Measurements from ENCODE around the gene AZIN2. TPM values are rescaled to one million over a fixed set of nuclear protein-coding genes. Genes with fewer than 3 reads are reported as not detected.

Gene AZIN2
- total RNA-seq, 1 experiment from 2014 or later = 2.4 TPM

DNA sequence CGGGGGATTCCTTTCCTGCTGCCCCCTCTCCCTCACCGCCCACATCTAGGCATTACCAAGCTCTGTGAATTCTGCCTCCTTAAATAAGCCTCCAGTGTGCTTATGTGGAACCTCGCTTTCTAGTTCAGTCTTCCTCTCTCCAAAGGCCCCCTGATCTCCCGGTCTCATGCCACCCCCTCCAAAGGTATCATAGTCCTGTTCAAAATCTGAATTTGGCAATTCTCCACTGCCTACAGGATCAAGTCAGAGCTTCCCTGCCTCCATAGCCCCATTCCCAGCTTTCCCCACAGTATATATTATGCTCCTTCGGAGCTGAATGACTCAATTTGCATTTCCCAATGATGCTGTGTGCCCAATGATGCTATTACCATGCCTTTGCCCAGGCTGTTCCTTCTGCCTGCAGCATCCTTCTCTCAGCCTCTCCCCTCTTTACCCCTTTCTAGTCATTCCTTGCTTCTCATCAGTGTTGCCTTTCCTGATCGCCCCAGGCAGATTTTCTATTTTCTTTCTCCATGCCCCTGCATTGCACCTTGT lies 1.7 kb downstream of the AZIN2 start:
- no peaks in the 10 kb centered on the region; the same call in 1 of the 2 replicates for H3K36me3 ChIP-seq (ENCODE audit: control insufficient read depth, insufficient read depth, low read length)
- CTCF ChIA-PET = interaction anchor here (0.6 kb wide), 1 partner anchor 745 kb away, joined by 6 read pairs; no protein-coding TSS in a partner anchor

DNA sequence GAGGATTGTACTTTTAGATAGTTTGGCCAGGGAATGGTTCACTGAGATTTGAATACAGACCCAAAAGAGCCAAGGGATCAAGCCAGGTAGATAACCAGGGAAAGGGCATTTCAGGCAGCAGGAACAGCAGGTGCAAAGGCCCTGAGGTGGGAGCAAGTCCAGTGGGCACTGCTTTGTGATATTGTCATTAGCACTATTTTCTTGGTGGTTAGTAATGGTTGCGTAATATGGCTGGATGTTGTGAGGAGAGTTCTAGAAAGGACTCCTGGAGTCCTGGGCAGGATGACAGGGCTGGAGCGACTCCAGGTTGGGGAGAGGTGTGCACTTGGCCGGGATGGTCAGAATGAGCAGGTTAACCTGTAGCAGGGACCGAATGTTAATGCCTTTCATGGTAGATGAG lies 4.4 kb downstream of the AZIN2 start:
- CTCF ChIA-PET = interaction anchor here (0.5 kb wide), 1 partner anchor 372 kb away, joined by 7 read pairs; no protein-coding TSS in a partner anchor
- POLR2A ChIA-PET = no interaction called here
- DNase-seq (ENCODE audit: low read depth, low spot score) (no peak), ATAC-seq (no peak)
- in situ Hi-C loops (cut with HindIII; ENCODE audit: low pct_unique_long_range_greater_than_20kb, low sequenced_read_pairs) (no loop called here), intact Hi-C loops (cut with micrococcal nuclease; ENCODE audit: unreplicated experiment) (loop anchor here (5.0 to 10.0 kb wide), 2 partner anchors 153 to 211 kb away; partner anchors contain the start of gene FNDC5)
- TF ChIP-seq POLR2AphosphoS5 (IDR thresholded peaks at IDR 0.05; ENCODE audit: low read depth, low read length) (no peak), TCF7L2 (IDR thresholded peaks at IDR 0.05; ENCODE audit: low read depth, low read length) (no peak), SIN3A (IDR thresholded peaks at IDR 0.05; ENCODE audit: borderline replicate concordance, insufficient read depth, low read depth, low read length) (no peak)
- TF ChIP-seq, protein P1, sequence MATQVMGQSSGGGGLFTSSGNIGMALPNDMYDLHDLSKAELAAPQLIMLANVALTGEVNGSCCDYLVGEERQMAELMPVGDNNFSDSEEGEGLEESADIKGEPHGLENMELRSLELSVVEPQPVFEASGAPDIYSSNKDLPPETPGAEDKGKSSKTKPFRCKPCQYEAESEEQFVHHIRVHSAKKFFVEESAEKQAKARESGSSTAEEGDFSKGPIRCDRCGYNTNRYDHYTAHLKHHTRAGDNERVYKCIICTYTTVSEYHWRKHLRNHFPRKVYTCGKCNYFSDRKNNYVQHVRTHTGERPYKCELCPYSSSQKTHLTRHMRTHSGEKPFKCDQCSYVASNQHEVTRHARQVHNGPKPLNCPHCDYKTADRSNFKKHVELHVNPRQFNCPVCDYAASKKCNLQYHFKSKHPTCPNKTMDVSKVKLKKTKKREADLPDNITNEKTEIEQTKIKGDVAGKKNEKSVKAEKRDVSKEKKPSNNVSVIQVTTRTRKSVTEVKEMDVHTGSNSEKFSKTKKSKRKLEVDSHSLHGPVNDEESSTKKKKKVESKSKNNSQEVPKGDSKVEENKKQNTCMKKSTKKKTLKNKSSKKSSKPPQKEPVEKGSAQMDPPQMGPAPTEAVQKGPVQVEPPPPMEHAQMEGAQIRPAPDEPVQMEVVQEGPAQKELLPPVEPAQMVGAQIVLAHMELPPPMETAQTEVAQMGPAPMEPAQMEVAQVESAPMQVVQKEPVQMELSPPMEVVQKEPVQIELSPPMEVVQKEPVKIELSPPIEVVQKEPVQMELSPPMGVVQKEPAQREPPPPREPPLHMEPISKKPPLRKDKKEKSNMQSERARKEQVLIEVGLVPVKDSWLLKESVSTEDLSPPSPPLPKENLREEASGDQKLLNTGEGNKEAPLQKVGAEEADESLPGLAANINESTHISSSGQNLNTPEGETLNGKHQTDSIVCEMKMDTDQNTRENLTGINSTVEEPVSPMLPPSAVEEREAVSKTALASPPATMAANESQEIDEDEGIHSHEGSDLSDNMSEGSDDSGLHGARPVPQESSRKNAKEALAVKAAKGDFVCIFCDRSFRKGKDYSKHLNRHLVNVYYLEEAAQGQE (IDR thresholded peaks at IDR 0.05; ENCODE audit: insufficient read depth in 1 of 2, low read depth in 2 of 2, low read length in 1 of 2) = no peak
- TF ChIP-seq, protein P2, sequence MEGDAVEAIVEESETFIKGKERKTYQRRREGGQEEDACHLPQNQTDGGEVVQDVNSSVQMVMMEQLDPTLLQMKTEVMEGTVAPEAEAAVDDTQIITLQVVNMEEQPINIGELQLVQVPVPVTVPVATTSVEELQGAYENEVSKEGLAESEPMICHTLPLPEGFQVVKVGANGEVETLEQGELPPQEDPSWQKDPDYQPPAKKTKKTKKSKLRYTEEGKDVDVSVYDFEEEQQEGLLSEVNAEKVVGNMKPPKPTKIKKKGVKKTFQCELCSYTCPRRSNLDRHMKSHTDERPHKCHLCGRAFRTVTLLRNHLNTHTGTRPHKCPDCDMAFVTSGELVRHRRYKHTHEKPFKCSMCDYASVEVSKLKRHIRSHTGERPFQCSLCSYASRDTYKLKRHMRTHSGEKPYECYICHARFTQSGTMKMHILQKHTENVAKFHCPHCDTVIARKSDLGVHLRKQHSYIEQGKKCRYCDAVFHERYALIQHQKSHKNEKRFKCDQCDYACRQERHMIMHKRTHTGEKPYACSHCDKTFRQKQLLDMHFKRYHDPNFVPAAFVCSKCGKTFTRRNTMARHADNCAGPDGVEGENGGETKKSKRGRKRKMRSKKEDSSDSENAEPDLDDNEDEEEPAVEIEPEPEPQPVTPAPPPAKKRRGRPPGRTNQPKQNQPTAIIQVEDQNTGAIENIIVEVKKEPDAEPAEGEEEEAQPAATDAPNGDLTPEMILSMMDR (IDR thresholded peaks at IDR 0.05) = no peak
- Histone ChIP-seq H3K4me1 (ENCODE audit: control insufficient read depth, insufficient read depth, low read length) (peaks cover 2% of the 10 kb centered on the region; the same call in 1 of the 2 replicates), H3K9me3 (ENCODE audit: control insufficient read depth, insufficient read depth, low read depth, low read length) (no peaks in the 10 kb centered on the region), H3K27me3 (ENCODE audit: control insufficient read depth, insufficient read depth, low read length) (no peaks in the 10 kb centered on the region; the same call in 1 of the 2 replicates), H3K27ac (ENCODE audit: low read length) (no peak overlapping the region), H3K4me3 (ENCODE audit: low read depth in 2 of 2, low read length in 2 of 2) (no peak overlapping the region), H3K36me3 (ENCODE audit: control insufficient read depth, insufficient read depth, low read length) (no peaks in the 10 kb centered on the region; the same call in 1 of the 2 replicates)
- no TSS peak for BruUV-seq (replicated peaks)

More for the DNA sequence above, 1.7 kb downstream of the AZIN2 start:
- H3K4me3 ChIP-seq (ENCODE audit: low read depth in 2 of 2, low read length in 2 of 2) = no peak overlapping the region
- H3K27ac ChIP-seq (ENCODE audit: low read length) = no peak overlapping the region
- H3K27me3 ChIP-seq (ENCODE audit: control insufficient read depth, insufficient read depth, low read length) = no peaks in the 10 kb centered on the region; the same call in 1 of the 2 replicates
- in situ Hi-C loops (cut with HindIII; ENCODE audit: low pct_unique_long_range_greater_than_20kb, low sequenced_read_pairs) = no loop called here
- intact Hi-C loops (cut with micrococcal nuclease; ENCODE audit: unreplicated experiment) = loop anchor here (10.0 kb wide), 1 partner anchor 208 kb away; the partner anchor contains the start of gene FNDC5
- no peak for DNase-seq (ENCODE audit: low read depth, low spot score)
- ATAC-seq = no peak
- POLR2A ChIA-PET = no interaction called here
- no peaks in the 10 kb centered on the region for H3K9me3 ChIP-seq (ENCODE audit: control insufficient read depth, insufficient read depth, low read depth, low read length)
- TF ChIP-seq, protein P1 (IDR thresholded peaks at IDR 0.05; ENCODE audit: insufficient read depth in 1 of 2, low read depth in 2 of 2, low read length in 1 of 2) = no peak
- TF ChIP-seq, protein P2 (IDR thresholded peaks at IDR 0.05) = no peak
- no peak for TF ChIP-seq TCF7L2 (IDR thresholded peaks at IDR 0.05; ENCODE audit: low read depth, low read length)
- TF ChIP-seq POLR2AphosphoS5 (IDR thresholded peaks at IDR 0.05; ENCODE audit: low read depth, low read length) = no peak
- no peak for TF ChIP-seq SIN3A (IDR thresholded peaks at IDR 0.05; ENCODE audit: borderline replicate concordance, insufficient read depth, low read depth, low read length)
- H3K4me1 ChIP-seq (ENCODE audit: control insufficient read depth, insufficient read depth, low read length) = peaks cover 5% of the 10 kb centered on the region; the same call in 1 of the 2 replicates
- no TSS peak for BruUV-seq (replicated peaks)

Data from Panc1 (cell line).